GM06990 (cell line): ENCODE measurements around the gene PPP6R2.

ENCODE experiments used
- DNase-seq: peaks from one replicate; pipeline ENCODE4 v3.0.0-alpha.2; 2011; ENCODE audit not compliant: insufficient read length; ENCODE audit errors: extremely low read depth
- H3K27me3 ChIP-seq: replicated peaks from 2 replicates; pipeline ENCODE4 v1.6.0; 2011; ENCODE audit warnings: low read length; ENCODE audit not compliant: control insufficient read depth, insufficient read depth
- H3K36me3 ChIP-seq: 2 replicates; pipeline ENCODE4 v1.5.1; 2011; ENCODE audit warnings: low read length; ENCODE audit not compliant: control insufficient read depth, insufficient read depth
- H3K4me3 ChIP-seq: replicated peaks from 2 replicates; pipeline ENCODE4 v1.5.1; 2011; ENCODE audit warnings: low read depth, mild to moderate bottlenecking, control low read depth, low read length
- TF ChIP-seq, protein P1 (sequence below): IDR thresholded peaks from 2 replicates; pipeline ENCODE4 v1.5.1; 2011; ENCODE audit warnings: low read length, control low read depth, mild to moderate bottlenecking, inconsistent platforms; ENCODE audit not compliant: insufficient read depth, poor library complexity, severe bottlenecking

Gene PPP6R2

GRCh38 chr22:50315289-50316113, 27.6 kb upstream of the PPP6R2 start:
- Histone ChIP-seq H3K36me3 (peaks cover 2% of the 10 kb centered on the region), H3K4me3 (peak overlapping the region; percentile 61), H3K27me3 (no peaks in the 10 kb centered on the region)
- TF ChIP-seq, protein P1, sequence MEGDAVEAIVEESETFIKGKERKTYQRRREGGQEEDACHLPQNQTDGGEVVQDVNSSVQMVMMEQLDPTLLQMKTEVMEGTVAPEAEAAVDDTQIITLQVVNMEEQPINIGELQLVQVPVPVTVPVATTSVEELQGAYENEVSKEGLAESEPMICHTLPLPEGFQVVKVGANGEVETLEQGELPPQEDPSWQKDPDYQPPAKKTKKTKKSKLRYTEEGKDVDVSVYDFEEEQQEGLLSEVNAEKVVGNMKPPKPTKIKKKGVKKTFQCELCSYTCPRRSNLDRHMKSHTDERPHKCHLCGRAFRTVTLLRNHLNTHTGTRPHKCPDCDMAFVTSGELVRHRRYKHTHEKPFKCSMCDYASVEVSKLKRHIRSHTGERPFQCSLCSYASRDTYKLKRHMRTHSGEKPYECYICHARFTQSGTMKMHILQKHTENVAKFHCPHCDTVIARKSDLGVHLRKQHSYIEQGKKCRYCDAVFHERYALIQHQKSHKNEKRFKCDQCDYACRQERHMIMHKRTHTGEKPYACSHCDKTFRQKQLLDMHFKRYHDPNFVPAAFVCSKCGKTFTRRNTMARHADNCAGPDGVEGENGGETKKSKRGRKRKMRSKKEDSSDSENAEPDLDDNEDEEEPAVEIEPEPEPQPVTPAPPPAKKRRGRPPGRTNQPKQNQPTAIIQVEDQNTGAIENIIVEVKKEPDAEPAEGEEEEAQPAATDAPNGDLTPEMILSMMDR, result no peak
- DNase-seq, result no peak

GRCh38 chr22:50316114-50317065, 26.7 kb upstream of the PPP6R2 start:
- DNase-seq, result no peak
- Histone ChIP-seq H3K4me3 (no peak overlapping the region), H3K36me3 (peaks cover 2% of the 10 kb centered on the region), H3K27me3 (no peaks in the 10 kb centered on the region)
- TF ChIP-seq, protein P1, result no peak

GRCh38 chr22:50317178-50317577, 25.9 kb upstream of the PPP6R2 start:
- Histone ChIP-seq H3K4me3 (no peak overlapping the region), H3K27me3 (no peaks in the 10 kb centered on the region), H3K36me3 (peaks cover under 1% of the 10 kb centered on the region; the same call in 1 of the 2 replicates)
- DNase-seq, result no peak
- TF ChIP-seq, protein P1, result no peak

DNA sequence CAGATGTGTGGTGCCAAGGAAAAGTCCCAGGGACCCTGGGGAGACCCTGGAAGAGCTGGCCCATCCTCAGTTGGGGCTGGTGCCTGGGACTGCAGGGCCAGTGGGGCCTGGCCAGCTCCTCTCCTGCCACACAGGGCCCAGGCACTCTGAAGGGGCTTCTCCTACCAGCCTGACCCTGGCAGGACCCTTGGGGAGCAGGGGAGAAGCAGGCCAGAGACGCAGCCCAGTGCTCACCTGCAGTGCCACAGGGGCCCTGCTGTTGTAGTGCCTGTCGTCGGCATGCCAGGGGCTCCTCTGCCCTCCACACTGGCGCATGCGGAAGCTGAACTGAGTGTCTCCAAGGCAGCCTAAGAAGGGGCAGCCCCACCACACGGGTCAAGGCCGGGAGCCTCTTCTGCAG, 25.5 kb upstream of the PPP6R2 start:
- no peaks in the 10 kb centered on the region; the same call in 1 of the 2 replicates for H3K36me3 ChIP-seq
- no peaks in the 10 kb centered on the region for H3K27me3 ChIP-seq
- no peak overlapping the region; the same call in 1 of the 2 replicates for H3K4me3 ChIP-seq
- TF ChIP-seq, protein P1, result no peak
- DNase-seq, result no peak

- no peak for DNase-seq
- TF ChIP-seq, protein P1, result no peak
- Histone ChIP-seq H3K27me3 (no peaks in the 10 kb centered on the region), H3K36me3 (no peaks in the 10 kb centered on the region; the same call in 1 of the 2 replicates), H3K4me3 (no peak overlapping the region)
Measured at GRCh38 chr22:50318356-50318697, 24.8 kb upstream of the PPP6R2 start.
